ENCODE measurements around the gene ARID5B.
A peak's percentile ranks its signal among the peaks of the same experiment; 100 is the strongest.

The ARID5B gene

DNA sequence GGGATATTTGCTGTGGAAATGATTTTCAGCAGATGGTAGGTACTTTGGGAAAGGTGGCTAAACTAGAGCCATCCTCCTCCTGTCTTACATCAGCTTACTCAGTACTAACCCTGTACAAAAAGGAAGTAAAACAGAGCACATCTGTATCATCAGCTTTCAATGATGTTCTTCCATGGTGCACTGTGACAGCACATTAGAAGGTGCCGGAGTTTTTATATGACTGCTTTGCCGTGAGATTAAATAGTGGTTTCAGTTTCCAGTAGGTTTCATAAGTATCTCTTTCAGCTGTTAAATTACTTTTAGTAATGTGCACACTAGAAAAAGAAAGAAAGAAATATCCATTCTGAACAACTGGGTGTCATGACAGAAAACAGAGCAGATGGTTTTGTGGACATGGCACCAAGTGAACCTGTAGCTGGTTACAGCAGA lies 86.5 kb downstream of the ARID5B start:
- 0 out of 2 replicates have a peak overlapping the region, but pooled peaks have one; percentile 9 for H3K4me3 ChIP-seq (ENCODE audit: low read length)
- TF ChIP-seq, protein P1, sequence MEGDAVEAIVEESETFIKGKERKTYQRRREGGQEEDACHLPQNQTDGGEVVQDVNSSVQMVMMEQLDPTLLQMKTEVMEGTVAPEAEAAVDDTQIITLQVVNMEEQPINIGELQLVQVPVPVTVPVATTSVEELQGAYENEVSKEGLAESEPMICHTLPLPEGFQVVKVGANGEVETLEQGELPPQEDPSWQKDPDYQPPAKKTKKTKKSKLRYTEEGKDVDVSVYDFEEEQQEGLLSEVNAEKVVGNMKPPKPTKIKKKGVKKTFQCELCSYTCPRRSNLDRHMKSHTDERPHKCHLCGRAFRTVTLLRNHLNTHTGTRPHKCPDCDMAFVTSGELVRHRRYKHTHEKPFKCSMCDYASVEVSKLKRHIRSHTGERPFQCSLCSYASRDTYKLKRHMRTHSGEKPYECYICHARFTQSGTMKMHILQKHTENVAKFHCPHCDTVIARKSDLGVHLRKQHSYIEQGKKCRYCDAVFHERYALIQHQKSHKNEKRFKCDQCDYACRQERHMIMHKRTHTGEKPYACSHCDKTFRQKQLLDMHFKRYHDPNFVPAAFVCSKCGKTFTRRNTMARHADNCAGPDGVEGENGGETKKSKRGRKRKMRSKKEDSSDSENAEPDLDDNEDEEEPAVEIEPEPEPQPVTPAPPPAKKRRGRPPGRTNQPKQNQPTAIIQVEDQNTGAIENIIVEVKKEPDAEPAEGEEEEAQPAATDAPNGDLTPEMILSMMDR (conservative IDR thresholded peaks at IDR 0.05; ENCODE audit: low read length), result no peak
- no peak for DNase-seq (ENCODE audit: low read depth)

DNA sequence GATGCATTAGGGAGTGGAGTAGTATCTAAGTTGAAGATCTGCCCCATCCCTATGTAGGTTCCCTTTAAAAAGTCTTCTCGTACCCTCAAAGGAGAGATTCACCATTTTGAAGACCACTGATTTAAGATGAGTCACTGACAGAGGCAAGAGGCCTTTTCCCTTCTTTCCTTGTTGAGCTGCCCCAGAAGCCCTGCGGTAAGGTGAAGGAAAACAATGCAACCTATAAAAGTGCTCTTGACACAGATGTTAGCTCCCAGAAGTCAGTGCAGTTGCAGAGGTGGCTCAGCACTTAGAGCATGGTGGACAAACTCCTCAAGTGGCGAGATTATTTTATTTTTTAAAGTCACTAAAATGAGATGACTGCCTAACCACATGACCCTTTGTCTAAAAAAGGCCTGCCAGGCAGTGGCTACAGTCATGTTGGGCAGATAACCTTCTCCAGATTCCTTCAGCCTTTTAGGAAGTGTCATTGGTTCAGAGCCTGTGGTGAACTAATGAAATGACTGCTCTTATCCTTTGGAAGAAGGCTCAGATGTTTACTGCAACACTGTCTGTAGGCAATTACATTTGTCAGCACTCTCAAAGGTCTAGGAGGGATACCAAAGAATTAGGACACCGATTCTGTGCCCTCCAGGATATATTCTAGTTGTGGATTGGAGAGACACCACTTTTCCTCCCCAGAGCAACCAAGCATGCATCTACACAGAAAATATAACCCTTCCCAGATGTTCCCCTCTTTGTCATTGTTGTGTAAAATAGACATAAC lies 88.7 kb downstream of the ARID5B start:
- peak; percentile 59 for DNase-seq (ENCODE audit: low read depth)
- TF ChIP-seq, protein P1 (conservative IDR thresholded peaks at IDR 0.05; ENCODE audit: low read length), result no peak
- H3K4me3 ChIP-seq (ENCODE audit: low read length), result no peak overlapping the region

DNA sequence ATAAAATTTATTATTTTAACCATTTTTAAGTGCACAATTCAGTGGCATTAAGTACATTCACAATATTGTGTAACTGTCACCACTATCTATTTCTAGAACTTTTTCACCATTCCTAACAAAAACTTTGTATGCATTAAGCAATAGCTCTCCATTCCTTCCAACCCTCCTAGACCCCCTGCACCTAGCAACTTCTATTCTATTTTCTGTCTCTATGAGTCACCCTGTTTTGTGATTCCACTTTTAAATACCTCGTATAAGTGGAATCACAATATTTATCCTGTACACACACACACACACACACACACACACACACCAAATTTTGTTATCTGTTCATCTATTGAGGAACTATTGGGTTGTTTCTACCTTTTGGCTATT lies 89.2 kb downstream of the ARID5B start:
- H3K4me3 ChIP-seq (ENCODE audit: low read length), result no peak overlapping the region
- TF ChIP-seq, protein P1 (conservative IDR thresholded peaks at IDR 0.05; ENCODE audit: low read length), result no peak
- peak; percentile 58 for DNase-seq (ENCODE audit: low read depth)

DNA sequence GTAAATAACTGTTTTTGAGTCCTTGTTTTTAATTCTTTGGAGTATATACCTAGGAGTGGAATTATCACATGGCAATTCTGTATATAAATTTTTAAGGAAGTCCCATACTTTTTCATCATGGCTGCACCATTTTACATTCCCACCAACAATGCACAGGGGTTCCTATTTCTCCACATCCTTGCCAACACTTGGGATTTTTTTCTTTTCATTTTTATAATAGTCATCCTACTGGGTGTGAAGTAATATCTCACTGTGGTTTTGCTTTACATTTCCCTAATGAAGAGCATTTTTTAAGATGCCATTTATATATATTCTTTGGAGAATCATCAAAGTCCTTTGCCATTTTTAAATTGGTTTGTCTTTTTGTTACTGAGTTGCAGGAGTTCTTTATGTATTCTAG lies 89.7 kb downstream of the ARID5B start:
- H3K4me3 ChIP-seq (ENCODE audit: low read length), result no peak overlapping the region
- TF ChIP-seq, protein P1 (conservative IDR thresholded peaks at IDR 0.05; ENCODE audit: low read length), result no peak
- no peak for DNase-seq (ENCODE audit: low read depth)

GRCh38 chr10:61992059-61992460 lies 90.6 kb downstream of the ARID5B start:
- DNase-seq (ENCODE audit: low read depth), result peak; percentile 44
- TF ChIP-seq, protein P1 (conservative IDR thresholded peaks at IDR 0.05; ENCODE audit: low read length), result no peak
- no peak overlapping the region for H3K4me3 ChIP-seq (ENCODE audit: low read length)

DNA sequence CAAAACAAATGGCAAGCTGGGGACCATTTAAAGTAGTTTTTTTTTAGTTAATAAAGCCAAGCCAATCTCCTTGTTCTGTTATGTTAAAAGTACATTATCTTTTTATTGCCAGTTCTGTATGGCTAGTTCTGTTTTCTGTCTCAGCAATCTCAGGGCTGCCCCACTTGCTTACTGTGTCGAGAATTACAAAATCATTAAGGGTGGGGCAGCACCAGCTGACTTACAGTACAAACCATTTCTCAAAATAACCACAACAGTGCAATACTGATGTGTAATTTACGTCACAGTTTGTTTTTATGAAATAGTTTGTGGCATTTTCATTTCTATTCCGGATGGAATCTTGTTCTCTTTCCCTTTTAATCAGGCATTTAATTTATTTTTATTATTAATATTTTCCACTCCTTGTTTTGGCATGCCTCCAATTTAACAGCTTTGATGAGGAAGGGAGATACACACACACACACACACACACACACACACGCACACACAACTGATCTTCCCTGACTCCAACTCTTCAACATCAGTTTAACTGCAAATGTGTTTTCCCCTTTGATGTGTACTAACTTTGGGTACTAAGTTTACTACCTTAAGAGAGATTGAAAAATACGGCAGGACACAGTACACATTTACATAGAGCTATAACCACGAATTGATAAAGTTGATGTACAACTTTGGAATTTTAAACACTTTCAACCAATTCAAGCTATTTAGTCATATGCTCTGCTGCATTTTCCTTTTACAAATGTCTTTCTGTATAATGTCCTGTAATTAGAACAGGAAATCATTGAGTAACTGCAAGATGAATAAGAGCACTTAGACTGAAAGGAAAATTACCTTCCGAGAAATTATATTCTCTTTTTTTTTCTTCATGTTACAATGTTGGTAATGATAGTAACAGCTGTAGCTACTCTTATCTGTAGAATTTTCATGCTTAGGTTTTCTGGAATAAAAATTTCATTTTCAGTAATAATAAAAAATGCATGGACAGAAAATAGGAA lies 91.5 kb downstream of the ARID5B start:
- TF ChIP-seq, protein P1 (conservative IDR thresholded peaks at IDR 0.05; ENCODE audit: low read length), result no peak
- H3K4me3 ChIP-seq (ENCODE audit: low read length), result peak overlapping the region; percentile 46
- DNase-seq (ENCODE audit: low read depth), result peak; percentile 97
